Body of pancreas (tissue), 4 donors: ENCODE measurements around the gene TEPSIN. TPM values are rescaled to one million over a fixed set of nuclear protein-coding genes. Genes with fewer than 3 reads are reported as not detected.

Experiments used
- ATAC-seq: fragments of 150-250 bp; one replicate; pipeline ENCODE4 v1.9.1; 2016
- DNase-seq, 4 donors: peaks; one replicate each; pipeline ENCODE4 v3.0.0-alpha.2; 2019
- H3K27ac ChIP-seq, 4 donors: fragments of 200-600 bp; sonication (generic); 1 replicate in 3 of 4; 2 replicates in 1 of 4; pipeline versions ENCODE4 v1.5.1 to v1.6.1; 2016 to 2019; ENCODE audit warnings: mild to moderate bottlenecking in 1 of 4, mixed read lengths in 1 of 4, moderate library complexity in 1 of 4
- H3K27me3 ChIP-seq, 2 donors: fragments of 200-600 bp; sonication (generic); one replicate each; pipeline ENCODE4 v1.6.0; 2016; ENCODE audit warnings: mild to moderate bottlenecking in 1 of 2
- H3K36me3 ChIP-seq, 2 donors: fragments of 200-600 bp; sonication (generic); replicated peaks in 1 of 2; 2 replicates each; pipeline ENCODE4 v1.5.1; 2016; ENCODE audit warnings: low read depth in 2 of 2; ENCODE audit not compliant: insufficient read depth in 1 of 2
- H3K4me1 ChIP-seq: fragments of 200-600 bp; sonication (generic); one replicate; pipeline ENCODE4 v1.6.0; 2016
- H3K4me3 ChIP-seq, 2 donors: fragments of 200-600 bp; sonication (generic); 1 replicate in 1 of 2; 2 replicates in 1 of 2; pipeline ENCODE4 v1.5.1; 2016 to 2019
- H3K9me3 ChIP-seq, 3 donors: fragments of 200-600 bp; sonication (generic); 1 replicate in 2 of 3; 2 replicates in 1 of 3; pipeline ENCODE4 v1.5.1; 2016
- POLR2A ChIP-seq, 3 donors: fragments of 450-650 bp; IDR thresholded peaks; one replicate each; pipeline ENCODE4 v1.6.1; 2016; ENCODE audit warnings: antibody characterized with exemption in 3 of 3, mild to moderate bottlenecking in 2 of 3
- WGBS, 2 donors: methylation state at CpG; one replicate each; pipeline ENCODE4 v1.1.5; 2017; 5-methylcytosine and 5-hydroxymethylcytosine counted together
- intact Hi-C: fragments of 100-400 bp; cut with DNase I; formaldehyde crosslinking; loops from one replicate; pipeline ENCODE4 v1.15.1; 2023
- total RNA-seq, 2 donors: library from RNA; depleted of rRNA; stranded (reverse); fragments of >200 nt; gene quantifications; one replicate each; pipeline ENCODE4 v1.1.0, GENCODE V29; 2016
- TF ChIP-seq, protein P1 (sequence below), 7 experiments: fragments of 450-650 bp in 4 of 7; fragments of 200-600 bp in 3 of 7; sonication (generic) in 3 of 7; IDR thresholded peaks; one replicate each; pipeline ENCODE4 v1.5.1; 2016 to 2019; ENCODE audit warnings: antibody characterized with exemption in 7 of 7

TEPSIN gene
- total RNA-seq, 2 donors from 2014 or later: 31.9 to 102 TPM

DNA sequence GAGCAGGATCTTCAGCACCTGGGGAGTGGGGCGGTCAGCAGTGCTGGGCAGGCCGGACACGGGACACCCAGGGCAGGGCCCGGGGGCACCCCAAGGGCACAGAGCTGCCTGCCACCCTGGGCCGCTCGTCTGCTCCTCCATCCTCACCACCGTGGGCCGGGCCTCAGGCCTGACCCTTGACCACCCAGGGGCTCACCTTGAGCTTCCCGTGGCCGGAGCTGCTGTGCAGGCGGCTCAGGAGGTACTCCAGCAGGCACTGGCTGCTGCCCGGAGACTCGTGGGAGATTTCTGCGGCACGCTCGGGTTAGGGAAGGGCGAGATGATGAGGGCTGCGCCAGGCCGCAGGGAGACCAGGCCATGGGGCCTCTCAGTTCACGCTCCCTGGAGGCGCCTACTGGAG, 2.1 kb downstream of the TEPSIN start:
- no peak for DNase-seq
- peaks cover 0 to 2% of the 10 kb centered on the region in 2 donors for H3K36me3 ChIP-seq
- no peak for ATAC-seq
- intact Hi-C loops: loop anchor here (10.0 kb wide), 1 partner anchor 92 kb away; no protein-coding TSS in a partner anchor
- no peaks in the 10 kb centered on the region for H3K27me3 ChIP-seq
- no peak for TF ChIP-seq POLR2A (IDR thresholded peaks at IDR 0.05)
- 83% methylated on average over 5 to 12 of the region's 21 CpGs for WGBS, 2 donors
- H3K27ac ChIP-seq: no peak overlapping the region
- no peak overlapping the region for H3K4me3 ChIP-seq
- H3K9me3 ChIP-seq: no peaks in the 10 kb centered on the region
- peaks cover 32% of the 10 kb centered on the region for H3K4me1 ChIP-seq

DNA sequence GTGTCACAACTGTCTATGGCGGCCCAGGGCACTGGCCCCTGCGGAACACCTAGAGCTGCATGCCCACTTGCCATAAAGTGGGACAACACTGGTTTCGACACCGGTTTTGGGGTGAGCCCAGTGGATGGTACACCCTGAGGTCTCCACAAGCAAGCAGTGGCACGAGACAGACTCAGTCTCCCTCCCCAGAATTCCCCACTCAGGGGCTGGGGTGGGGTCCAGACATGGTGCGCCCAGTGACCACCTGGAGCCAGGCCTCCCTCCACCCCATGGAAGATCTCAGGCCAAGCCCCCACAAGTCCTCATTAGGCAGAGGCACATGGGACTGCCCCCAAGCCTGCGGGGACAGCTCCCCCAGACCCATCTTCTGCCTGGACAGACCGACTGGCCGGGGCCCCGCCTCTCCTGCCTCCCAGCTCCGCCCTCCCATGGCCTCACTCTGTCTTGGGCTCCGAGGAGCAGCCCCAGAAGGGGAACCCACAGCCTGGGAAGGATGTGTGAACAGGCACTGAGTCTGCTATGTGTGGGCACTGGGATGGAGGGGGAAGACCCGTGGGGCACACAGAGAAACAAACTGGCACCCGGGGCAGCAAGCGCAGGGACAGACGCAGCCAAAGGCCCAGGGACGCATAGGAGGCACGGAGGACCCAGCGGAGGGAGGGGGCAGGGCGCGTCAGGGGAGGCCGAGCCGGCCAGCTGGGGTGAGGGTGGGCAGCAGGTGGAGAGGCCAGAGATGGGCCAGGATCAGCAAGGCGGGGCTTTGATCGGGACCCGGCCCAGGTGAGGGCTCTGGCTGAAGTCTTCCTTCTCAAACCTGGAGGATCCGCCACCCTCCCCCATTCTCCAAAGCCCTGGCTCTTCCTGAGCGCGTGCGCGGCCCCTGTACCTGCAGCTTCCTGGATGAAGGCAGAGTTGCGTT, 2.8 kb downstream of the TEPSIN start:
- H3K4me1 ChIP-seq: peaks cover 32% of the 10 kb centered on the region
- peaks cover 2 to 6% of the 10 kb centered on the region in 2 donors for H3K36me3 ChIP-seq
- H3K9me3 ChIP-seq: no peaks in the 10 kb centered on the region
- no peaks in the 10 kb centered on the region for H3K27me3 ChIP-seq
- H3K4me3 ChIP-seq: no peak overlapping the region
- no peak for ATAC-seq
- 90 to 91% methylated on average over 22 to 24 of the region's 32 CpGs for WGBS, 2 donors
- no peak for DNase-seq
- intact Hi-C loops: loop anchor here (10.0 kb wide), 1 partner anchor 91 kb away; no protein-coding TSS in a partner anchor
- TF ChIP-seq, protein P1, sequence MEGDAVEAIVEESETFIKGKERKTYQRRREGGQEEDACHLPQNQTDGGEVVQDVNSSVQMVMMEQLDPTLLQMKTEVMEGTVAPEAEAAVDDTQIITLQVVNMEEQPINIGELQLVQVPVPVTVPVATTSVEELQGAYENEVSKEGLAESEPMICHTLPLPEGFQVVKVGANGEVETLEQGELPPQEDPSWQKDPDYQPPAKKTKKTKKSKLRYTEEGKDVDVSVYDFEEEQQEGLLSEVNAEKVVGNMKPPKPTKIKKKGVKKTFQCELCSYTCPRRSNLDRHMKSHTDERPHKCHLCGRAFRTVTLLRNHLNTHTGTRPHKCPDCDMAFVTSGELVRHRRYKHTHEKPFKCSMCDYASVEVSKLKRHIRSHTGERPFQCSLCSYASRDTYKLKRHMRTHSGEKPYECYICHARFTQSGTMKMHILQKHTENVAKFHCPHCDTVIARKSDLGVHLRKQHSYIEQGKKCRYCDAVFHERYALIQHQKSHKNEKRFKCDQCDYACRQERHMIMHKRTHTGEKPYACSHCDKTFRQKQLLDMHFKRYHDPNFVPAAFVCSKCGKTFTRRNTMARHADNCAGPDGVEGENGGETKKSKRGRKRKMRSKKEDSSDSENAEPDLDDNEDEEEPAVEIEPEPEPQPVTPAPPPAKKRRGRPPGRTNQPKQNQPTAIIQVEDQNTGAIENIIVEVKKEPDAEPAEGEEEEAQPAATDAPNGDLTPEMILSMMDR (IDR thresholded peaks at IDR 0.05): no peak
- no peak for TF ChIP-seq POLR2A (IDR thresholded peaks at IDR 0.05)
- no peak overlapping the region for H3K27ac ChIP-seq

DNA sequence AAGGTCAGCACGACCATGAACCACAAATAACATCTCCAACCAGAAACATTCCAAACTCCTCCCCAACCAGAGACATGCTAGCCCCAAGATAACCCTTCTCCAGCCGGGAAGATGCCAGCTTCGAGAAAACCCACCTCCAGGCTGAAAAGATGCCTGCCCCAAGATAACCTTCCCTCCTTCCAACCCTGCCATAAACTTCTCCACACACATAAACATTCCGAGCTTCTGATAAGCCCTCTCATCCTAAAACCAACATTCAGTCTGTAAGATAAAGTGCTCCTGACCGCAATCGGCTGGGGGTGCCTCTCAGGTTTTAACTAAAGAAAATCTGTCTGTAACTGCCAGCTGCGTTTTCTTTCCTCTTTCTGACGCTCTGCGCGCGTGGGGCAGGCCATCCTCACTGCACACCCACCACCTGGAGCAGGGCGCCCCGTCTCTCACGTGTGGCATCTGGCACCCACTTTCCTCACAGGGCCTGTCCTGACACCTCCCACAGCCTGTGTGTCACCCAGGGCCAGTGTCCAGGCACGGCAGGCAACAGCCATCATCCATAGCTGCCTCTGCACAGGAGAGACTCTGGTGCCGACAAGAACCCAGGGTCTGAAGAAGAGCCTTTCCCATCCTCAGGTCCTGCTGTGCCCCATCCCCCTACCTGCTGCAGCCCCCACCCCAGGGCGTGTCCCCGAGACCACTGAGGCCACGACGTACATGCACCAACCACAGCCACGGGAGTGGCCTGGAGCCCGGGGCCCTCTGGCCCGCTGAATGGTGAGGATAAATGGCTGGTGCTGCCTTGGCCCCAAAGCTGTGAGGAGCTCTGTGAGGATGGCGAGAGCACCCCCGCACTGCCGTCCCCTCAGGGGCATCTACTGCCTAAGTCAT, 3.7 kb downstream of the TEPSIN start:
- DNase-seq (no peak), ATAC-seq (no peak)
- WGBS, 2 donors: 86 to 90% methylated on average over 16 to 19 of the region's 26 CpGs
- Histone ChIP-seq H3K4me3 (no peak overlapping the region), H3K27me3 (no peaks in the 10 kb centered on the region), H3K36me3 (peaks cover 4 to 9% of the 10 kb centered on the region in 2 donors), H3K27ac (no peak overlapping the region), H3K9me3 (no peaks in the 10 kb centered on the region), H3K4me1 (peaks cover 25% of the 10 kb centered on the region)
- intact Hi-C loops: loop anchor here (10.0 kb wide), 1 partner anchor 90 kb away; no protein-coding TSS in a partner anchor
- no peak for TF ChIP-seq POLR2A (IDR thresholded peaks at IDR 0.05)
- TF ChIP-seq, protein P1 (IDR thresholded peaks at IDR 0.05): no peak

DNA sequence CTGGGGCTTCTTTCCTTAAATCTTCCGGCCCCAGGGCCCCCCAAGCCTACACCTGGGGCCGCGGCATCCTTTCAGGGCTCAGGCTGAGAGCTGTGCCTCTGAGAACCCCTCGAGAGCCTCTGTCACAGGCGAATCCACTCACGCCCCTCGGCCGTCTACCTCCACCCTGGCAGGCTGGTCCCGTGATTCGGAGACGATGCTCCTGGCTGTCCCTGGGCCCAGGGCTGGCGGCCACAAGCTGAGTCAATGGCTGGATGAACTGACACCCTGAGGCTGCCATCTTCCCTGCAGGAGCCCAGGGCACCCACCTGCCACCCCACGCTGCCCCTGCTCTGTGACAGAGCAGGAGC, 4.4 kb downstream of the TEPSIN start:
- no peaks in the 10 kb centered on the region for H3K27me3 ChIP-seq
- H3K4me3 ChIP-seq: no peak overlapping the region
- intact Hi-C loops: loop anchor here (10.0 kb wide), 1 partner anchor 90 kb away; no protein-coding TSS in a partner anchor
- DNase-seq: no peak
- peaks cover 4 to 10% of the 10 kb centered on the region in 2 donors for H3K36me3 ChIP-seq
- no peak for ATAC-seq
- peaks cover 19% of the 10 kb centered on the region for H3K4me1 ChIP-seq
- no peaks in the 10 kb centered on the region for H3K9me3 ChIP-seq
- 94 to 95% methylated on average over 11 to 13 of the region's 13 CpGs for WGBS, 2 donors
- TF ChIP-seq, protein P1 (IDR thresholded peaks at IDR 0.05): no peak
- no peak for TF ChIP-seq POLR2A (IDR thresholded peaks at IDR 0.05)
- no peak overlapping the region for H3K27ac ChIP-seq
